GM21737 (cell line): Measurements from ENCODE around the gene KRTAP2-1.
"Not testable (repeated sequence)": the region's sequence is repeated elsewhere in the genome, so short reads cannot be mapped to it uniquely, and the experiment has no call there.

Experiments used
- ATAC-seq: cut with Tn5 transposase; IDR thresholded peaks from one replicate; pipeline ENCODE4 v1.9.1; 2021; ENCODE audit warnings: mild to moderate bottlenecking, moderate library complexity; ENCODE audit not compliant: unreplicated experiment

Gene KRTAP2-1

GRCh38 chr17:41058741-41059140 is 11.6 kb upstream of the KRTAP2-1 start:
- no peak for ATAC-seq

- no peak for ATAC-seq
Observed at GRCh38 chr17:41057547-41057946, 10.4 kb upstream of the KRTAP2-1 start.

GRCh38 chr17:41055130-41055529 is 8.0 kb upstream of the KRTAP2-1 start, which contains the start of gene KRTAP2-2:
KRTAP2-2 (minus strand) TSS chr17:41055230; CDS start chr17:41055211, 19 bp downstream.
- ATAC-seq = not testable (repeated sequence)

- ATAC-seq = not testable (repeated sequence)
Observed at GRCh38 chr17:41054556-41054955, 7.4 kb upstream of the KRTAP2-1 start.

GRCh38 chr17:41054025-41054424 is 6.9 kb upstream of the KRTAP2-1 start:
- no peak for ATAC-seq

GRCh38 chr17:41052566-41052965 is 5.5 kb upstream of the KRTAP2-1 start:
- no peak for ATAC-seq

- ATAC-seq = no peak
Observed at GRCh38 chr17:41049110-41049509, 2.0 kb upstream of the KRTAP2-1 start.

- ATAC-seq = no peak
Observed at GRCh38 chr17:41048441-41048840, 1.3 kb upstream of the KRTAP2-1 start.

- ATAC-seq = no peak
Observed at GRCh38 chr17:41042953-41043352, 4.2 kb downstream of the KRTAP2-1 start.

- ATAC-seq = not testable (repeated sequence)
Observed at GRCh38 chr17:41040783-41041571, 6.1 kb downstream of the KRTAP2-1 start, which contains the start of gene KRTAP1-1. KRTAP1-1 (minus strand) TSS chr17:41041450; CDS start chr17:41041397, 53 bp downstream.

GRCh38 chr17:41037853-41038350 is 9.2 kb downstream of the KRTAP2-1 start:
- ATAC-seq = no peak

GRCh38 chr17:41034346-41034935 is 12.7 kb downstream of the KRTAP2-1 start, which contains the start of gene KRTAP1-3:
KRTAP1-3 (minus strand) TSS chr17:41034874; CDS start chr17:41034821, 53 bp downstream.
- not testable (repeated sequence) for ATAC-seq

GRCh38 chr17:41029633-41030245 is 17.4 kb downstream of the KRTAP2-1 start, which contains the start of gene KRTAP1-4:
KRTAP1-4 (minus strand) TSS chr17:41030195; CDS start chr17:41030078, 117 bp downstream.
- no peak for ATAC-seq

- ATAC-seq = no peak
Observed at GRCh38 chr17:41026715-41027471, 20.2 kb downstream of the KRTAP2-1 start, which contains the start of gene KRTAP1-5. KRTAP1-5 (minus strand) TSS chr17:41027208; CDS start chr17:41027155, 53 bp downstream.

GRCh38 chr17:41024697-41025096 is 22.4 kb downstream of the KRTAP2-1 start:
- no peak for ATAC-seq

- ATAC-seq = no peak
Observed at GRCh38 chr17:41020336-41020735, 26.8 kb downstream of the KRTAP2-1 start.

- no peak for ATAC-seq
Observed at GRCh38 chr17:41019415-41019814, 27.7 kb downstream of the KRTAP2-1 start.

- ATAC-seq = no peak
Observed at GRCh38 chr17:41018541-41018940, 28.6 kb downstream of the KRTAP2-1 start.

- ATAC-seq = no peak
Observed at GRCh38 chr17:41016578-41017215, 30.4 kb downstream of the KRTAP2-1 start.

- ATAC-seq = no peak
Observed at GRCh38 chr17:41015454-41015853, 31.7 kb downstream of the KRTAP2-1 start.
